BE2C (cell line): ENCODE measurements around the gene BLOC1S2.

Experiments
- DNase-seq: peaks from one replicate; pipeline ENCODE4 v3.0.0-alpha.2; 2020
- H3K27me3 ChIP-seq: fragments of 250-450 bp; sonication (Bioruptor Pico); 2 replicates; pipeline ENCODE4 v1.5.1; 2020; ENCODE audit warnings: mild to moderate bottlenecking
- H3K36me3 ChIP-seq: fragments of 250-450 bp; sonication (Bioruptor Pico); 2 replicates; pipeline ENCODE4 v1.5.1; 2020; ENCODE audit warnings: mild to moderate bottlenecking
- H3K4me1 ChIP-seq: fragments of 250-450 bp; sonication (Bioruptor Pico); 2 replicates; pipeline ENCODE4 v1.5.1; 2020
- H3K4me3 ChIP-seq: 2 replicates; pipeline ENCODE4 v1.5.1; 2011; ENCODE audit warnings: low read depth, low read length
- H3K9me3 ChIP-seq: fragments of 250-450 bp; sonication (Bioruptor Pico); 2 replicates; pipeline ENCODE4 v1.5.1; 2020
- TF ChIP-seq, protein P1 (sequence below): IDR thresholded peaks from 2 replicates; pipeline ENCODE4 v1.5.1; 2012; ENCODE audit warnings: mild to moderate bottlenecking, low read depth, low read length

The BLOC1S2 gene

GRCh38 chr10:100223879-100224278 lies 62.6 kb downstream of the BLOC1S2 start:
- Histone ChIP-seq H3K9me3 (no peaks in the 10 kb centered on the region), H3K4me3 (no peak overlapping the region), H3K27me3 (no peaks in the 10 kb centered on the region), H3K4me1 (no peaks in the 10 kb centered on the region), H3K36me3 (peaks cover 39% of the 10 kb centered on the region)
- TF ChIP-seq, protein P1, sequence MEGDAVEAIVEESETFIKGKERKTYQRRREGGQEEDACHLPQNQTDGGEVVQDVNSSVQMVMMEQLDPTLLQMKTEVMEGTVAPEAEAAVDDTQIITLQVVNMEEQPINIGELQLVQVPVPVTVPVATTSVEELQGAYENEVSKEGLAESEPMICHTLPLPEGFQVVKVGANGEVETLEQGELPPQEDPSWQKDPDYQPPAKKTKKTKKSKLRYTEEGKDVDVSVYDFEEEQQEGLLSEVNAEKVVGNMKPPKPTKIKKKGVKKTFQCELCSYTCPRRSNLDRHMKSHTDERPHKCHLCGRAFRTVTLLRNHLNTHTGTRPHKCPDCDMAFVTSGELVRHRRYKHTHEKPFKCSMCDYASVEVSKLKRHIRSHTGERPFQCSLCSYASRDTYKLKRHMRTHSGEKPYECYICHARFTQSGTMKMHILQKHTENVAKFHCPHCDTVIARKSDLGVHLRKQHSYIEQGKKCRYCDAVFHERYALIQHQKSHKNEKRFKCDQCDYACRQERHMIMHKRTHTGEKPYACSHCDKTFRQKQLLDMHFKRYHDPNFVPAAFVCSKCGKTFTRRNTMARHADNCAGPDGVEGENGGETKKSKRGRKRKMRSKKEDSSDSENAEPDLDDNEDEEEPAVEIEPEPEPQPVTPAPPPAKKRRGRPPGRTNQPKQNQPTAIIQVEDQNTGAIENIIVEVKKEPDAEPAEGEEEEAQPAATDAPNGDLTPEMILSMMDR, result no peak
- DNase-seq, result no peak
